Effector CD4-positive, alpha-beta T cell (primary cell): ENCODE results near the gene BEST4.
"Not testable (repeated sequence)": the region's sequence is repeated elsewhere in the genome, so short reads cannot be mapped to it uniquely, and the experiment has no call there.

ENCODE experiments used
- DNase-seq: peaks from one replicate; pipeline ENCODE4 v3.0.0-alpha.2; 2020
- total RNA-seq: gene quantifications from one replicate; lab custom pipeline; 2026; lab: John Stamatoyannopoulos, UW

The BEST4 gene
- 1.9 reads per million, percentile 2 among the genes with 10 or more reads in this experiment for total RNA-seq

DNA sequence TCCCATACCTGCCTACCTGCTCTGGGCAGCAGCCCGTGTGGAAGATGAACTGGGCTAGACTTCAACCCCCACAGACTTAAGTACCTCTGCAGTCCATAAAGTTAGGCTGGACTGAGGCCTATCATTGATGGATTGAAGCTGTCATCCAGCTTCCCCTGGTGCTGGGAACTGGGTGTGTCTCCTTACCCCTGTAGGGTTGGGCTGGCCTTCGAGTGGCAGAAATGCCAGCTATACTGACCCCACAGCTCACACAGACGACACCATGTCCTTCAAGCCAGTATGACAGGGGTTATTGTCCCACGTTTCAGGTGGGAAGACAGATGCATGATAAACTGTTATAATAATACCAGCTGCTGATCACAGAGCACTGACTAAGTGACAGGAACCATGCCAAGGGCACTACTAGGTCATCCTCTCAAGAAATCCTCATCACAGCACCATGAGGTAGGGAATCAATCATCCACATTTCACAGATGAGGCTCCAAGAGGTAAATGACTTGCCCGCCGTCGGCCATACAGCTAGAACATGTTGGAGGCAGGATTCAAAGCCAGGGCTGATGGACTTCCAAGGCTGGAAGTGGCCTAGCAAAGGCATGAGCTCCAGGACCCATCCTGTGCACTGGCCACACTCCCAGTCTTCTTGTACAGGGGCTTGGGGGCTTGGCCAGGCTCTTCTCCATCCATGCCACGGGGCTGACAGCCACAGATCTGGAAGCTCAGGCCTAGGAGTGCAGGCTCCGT is at the start of gene BEST4:
TSS of gene BEST4 (minus strand) at position 51 of the 741 bp plus-strand sequence. CDS start 465 bp downstream, outside the sequence.
- DNase-seq, result no peak

- DNase-seq, result peak; percentile 80
These were observed 48.0 kb upstream of the BEST4 start for GRCh38 chr1:44835738-44836675.

DNA sequence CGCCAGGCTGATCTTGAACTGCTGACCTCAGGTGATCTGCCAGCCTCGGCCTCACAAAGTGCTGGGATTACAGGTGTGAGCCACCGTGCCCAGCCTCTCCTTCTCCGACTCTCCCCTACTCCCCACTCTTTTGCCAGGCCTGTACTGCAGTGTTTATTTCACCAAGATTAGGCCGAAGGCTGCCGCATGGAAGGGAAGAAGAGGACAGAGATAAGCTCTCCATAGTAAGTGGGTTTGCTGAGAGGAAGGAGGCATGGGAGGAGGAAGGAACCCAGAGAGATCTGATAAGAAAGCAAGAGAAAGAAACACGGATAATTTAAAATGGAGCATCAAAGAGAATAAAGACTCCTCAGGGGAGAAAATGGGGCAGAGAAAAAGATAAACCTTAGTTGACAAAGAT is 46.4 kb upstream of the BEST4 start:
- DNase-seq, result no peak

DNA sequence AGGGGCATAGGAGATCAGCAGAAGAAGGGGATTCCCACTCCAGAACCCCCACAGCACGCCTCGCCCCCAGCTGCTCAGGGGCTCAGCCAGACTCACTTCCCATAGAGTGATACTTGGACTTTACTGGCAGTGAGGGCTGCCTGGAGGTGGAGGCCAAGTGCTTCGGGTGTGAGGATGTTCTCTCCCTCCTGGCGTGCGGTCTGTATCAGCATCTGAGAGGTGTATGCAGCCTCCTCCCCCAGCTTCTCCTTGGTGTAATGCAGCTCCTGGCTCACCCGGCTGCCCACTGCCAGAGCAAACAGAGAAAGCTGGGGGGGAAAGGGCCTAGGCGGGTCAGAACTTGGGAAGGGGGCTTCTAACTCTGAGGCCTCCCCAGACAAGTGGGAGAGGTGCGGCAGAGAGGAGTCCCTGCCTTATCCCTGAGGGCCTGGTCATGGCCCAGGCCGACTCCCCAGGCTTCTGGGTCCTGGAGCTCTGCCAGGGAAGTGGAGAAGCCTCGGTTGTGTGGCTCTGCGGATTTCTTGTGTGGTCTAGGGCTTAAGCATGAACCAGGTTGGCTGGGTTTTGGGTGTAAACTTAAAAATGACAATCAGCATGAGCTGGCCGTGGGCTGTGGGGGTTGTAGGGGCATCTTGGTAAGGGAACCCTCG is 44.2 kb upstream of the BEST4 start:
- no peak for DNase-seq

DNA sequence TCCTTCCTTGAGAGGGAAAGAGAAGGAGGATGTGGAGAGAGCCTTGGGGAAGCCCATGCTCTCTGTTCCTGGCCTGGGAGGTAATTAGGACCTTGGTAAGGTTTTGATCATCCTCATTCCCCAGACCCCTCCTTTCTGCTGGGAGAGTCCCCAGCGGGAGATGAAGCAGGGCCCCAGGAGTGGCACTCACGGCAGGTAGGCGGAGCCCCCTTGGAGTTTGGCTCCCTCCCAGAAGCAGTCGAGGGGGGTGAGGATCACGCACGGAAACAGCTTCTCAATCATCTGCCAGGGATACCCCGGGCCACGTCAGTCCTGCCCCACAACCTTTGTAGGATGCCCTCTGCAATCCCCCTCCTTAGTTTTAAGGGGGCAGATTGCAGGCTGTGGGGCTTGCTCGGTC is 43.5 kb upstream of the BEST4 start:
- DNase-seq, result no peak

DNA sequence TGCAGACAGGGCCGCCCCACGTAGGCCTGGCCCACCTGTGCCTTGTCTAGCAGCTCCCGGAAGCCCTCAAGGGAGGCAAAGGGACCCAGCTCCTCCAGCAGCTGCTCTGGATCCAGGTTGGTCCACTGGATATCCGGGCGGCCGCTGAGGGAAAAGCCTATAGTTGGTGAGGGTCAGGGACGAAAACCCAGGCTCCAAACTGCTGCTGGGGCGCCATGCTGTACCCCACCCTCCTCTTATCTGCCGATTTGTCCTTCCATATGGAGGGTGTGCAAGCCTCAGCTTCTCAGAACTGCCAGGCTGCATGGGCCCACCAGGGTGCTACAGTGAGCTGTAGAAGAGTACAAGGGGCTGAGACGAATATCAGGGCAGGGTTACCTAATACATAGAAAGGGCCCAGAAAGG is 42.9 kb upstream of the BEST4 start:
- DNase-seq, result no peak

DNA sequence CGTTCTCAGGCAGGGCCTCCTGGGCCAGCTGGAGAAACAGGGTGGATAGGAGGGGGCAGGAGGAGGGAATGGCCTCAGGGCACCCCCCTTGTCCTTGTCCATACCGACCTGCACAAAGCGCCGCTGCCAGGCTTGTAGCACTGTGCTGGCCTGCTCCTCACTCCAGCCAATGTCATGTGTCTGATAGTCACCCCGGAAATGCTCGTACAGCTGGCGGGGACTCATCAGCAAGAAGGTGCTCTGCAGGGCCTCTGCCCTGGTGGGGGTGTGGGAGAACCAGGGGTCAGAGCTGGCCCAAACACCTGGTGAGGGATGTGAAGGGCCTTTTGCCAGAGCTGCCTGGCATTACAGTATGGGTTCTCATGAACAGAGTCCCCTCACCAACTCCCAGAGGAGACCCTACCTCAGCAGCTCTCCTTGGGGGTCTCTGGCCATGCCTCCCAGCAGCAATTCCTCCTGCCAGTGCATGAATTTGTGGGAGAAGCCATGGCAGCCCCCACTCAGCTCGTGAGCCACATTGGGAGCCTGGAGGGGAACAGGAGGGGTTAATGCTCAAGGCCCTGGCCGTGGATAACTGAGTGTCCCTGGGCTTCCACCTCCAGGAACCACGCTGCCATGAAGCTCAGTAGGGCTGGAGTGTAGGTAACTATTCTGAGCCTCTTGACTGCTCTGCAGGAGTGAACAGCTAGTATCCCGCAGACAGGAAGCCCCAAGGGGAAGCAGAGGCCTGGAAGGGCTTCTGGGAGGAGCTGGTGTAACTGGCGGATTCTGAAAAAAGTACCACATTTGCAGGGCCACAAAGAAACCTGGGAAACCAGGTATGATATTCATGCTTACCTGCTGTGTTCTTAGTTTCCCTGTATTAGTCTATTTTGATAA is 41.8 kb upstream of the BEST4 start:
- no peak for DNase-seq

GRCh38 chr1:44828841-44829440 is 41.0 kb upstream of the BEST4 start:
- no peak for DNase-seq

GRCh38 chr1:44828003-44828651 is 40.2 kb upstream of the BEST4 start:
- no peak for DNase-seq

DNA sequence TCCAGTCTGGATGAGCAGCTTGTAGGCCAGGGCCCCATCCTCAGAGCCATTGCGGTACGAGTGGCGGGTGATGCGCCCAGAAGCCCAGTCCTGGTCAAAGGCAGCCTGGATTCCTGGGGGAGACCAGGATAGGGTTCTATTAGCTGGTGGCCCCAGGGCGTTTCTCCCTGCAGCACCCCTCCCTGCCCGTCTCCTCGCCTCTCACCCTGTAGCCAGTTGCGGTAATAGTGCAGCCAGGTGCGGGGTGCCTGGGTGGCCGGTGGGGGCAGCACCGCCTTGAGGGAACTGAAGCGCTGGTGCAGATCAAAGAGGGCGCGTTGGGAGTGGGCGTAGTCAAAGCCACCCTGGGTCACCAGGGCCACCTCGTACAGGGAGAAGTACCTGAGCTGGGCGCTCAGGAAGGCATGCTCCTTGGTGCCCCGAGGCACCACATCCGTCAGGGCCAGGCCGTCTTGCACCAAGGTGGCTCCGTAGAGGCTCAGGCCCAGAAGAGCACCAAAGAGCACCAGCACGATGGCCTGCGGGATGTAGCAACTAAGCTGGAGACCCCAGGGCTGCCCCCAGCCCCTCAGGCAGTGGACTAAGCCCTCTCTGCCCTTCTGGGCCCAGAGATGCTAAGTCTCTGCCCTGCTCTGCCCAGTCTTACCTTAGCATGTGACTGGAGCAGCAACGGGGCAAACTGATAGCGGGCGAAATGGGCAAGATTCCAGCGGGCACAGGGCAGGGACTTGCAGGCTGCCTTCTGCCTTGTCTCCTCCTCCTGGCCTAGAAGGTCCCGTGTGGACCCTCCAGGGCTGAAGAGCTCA is 39.4 kb upstream of the BEST4 start:
- no peak for DNase-seq

DNA sequence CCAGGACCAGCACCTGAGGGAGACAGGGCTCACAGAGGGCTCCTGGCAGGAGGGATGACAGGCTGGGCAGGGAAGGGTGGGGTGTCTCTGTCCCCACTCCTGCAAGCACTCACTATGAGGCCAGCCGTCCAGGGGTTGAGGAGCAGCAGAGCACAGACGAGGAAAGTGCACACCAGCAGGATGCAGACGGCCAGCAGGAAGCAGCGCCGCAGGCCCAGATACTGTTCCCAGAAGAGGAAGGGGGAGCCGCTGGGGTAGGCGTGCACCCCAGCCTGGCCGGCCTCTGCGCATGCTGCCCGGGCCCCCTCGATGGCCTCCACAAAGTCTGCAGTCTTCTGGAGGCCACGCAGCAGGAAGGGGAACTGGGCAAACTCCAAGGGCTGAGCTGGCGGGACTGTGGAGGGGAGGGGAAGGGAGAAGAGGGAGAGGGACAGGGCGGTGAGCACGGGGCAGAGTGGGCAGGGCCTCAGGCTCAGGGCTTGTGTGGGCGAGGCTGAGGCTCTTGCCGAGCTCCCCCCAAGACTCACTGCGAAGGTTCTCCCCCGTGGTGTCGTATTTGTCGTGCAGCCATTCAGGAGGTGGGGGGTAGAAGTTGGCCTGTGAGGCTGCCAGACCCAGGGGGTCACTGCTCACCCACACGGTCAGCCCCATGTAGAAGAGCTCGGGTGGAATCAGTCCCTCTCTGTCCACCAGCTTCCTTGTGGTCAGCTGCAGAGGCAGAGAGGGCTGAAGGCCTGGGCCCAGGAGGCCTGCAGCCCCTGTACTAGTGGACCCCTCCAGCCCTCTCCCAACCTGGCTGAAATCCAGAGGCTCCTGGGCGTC is 38.6 kb upstream of the BEST4 start:
- no peak for DNase-seq

DNA sequence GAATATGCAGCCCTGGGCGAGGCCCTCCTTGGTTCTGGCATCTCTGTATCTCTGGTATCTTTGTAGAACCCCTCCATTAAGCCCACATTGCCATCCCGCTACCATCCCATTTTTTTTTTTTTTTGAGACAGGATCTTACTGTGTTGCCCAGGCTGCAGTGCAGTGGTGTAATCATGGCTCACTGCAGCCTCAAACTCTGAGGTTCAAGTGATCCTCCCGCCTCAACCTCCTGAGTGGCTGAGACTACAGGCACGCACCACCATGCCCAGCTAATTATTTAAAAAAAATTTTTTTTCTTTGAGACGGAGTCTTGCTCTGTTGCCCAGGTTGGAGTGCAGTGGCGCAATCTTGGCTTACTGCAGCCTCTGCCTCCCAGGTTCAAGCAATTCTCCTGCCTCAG is 36.4 kb upstream of the BEST4 start:
- not testable (repeated sequence) for DNase-seq

GRCh38 chr1:44822981-44823451 is 35.0 kb upstream of the BEST4 start:
- DNase-seq, result no peak

DNA sequence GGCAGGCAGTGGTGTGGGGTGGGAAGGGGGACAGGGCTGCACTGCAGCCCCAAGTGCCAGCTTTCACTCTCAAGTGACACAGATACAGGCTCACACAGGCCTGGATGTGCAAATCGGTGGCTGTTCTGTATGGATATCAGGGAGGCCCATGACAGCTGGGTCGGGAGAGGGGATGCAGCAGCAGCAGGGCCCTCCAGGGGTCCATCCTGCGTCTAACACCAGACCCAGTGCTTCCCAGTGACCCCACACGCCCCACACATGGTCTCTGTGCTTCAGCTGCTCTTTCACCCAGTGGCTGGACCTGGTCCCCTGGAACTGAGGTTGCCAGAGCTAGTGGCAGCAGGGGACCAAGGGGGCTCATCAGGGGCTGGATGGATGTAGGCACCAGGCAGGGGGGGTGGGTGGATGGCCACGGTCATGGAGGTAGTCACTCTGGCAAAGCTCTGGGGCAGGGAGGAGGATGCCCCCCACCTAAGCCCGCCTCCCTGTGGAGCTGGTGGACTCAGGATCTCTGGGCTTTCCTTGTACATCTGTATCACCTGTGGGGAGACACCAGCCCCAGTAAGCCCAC is 34.2 kb upstream of the BEST4 start:
- DNase-seq, result no peak

GRCh38 chr1:44821240-44821715 is 33.3 kb upstream of the BEST4 start:
- no peak for DNase-seq

DNA sequence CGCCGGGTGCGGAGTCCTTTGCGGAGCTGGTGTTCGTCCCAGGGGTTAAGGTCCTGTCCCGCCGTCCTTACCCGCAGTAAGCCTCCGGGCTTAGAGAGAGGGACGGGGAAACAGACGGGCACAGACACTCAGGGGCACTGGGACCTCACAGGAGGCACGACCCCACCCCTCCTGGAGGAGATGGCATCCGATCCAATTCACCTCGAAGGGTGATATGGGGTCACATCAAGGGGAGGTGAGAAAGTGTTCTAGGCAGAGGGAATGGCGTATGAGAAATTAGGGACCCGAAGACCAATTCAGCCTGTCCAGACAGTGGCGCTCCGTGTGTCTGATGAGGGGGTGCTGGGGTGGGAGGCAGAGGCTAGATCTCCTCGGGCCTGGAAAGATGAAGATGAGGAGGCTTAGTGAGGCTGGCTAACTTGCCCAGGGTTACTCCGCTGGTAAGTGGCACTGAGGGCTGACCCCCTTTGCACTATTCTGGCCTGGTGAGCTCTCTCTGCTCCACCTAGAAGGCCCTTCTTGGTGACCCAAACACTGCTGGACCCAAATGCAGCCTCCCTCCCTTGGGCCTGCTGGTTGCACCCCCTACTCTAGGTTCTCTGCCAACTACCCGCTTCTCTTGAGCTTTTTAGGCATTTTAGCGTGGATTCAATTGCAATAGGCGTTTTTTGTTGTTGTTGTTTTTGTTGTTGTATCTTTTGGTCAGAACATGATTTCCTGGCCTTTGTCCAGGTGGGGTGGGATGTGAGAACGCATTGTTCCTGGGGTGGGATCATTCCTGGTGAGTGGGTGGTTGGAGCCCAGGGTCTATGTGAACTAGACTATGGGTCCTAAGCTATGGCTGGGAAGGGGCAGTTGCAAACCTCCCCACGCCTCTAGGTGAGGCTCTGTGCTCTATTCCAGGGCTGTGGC is 32.6 kb upstream of the BEST4 start:
- no peak for DNase-seq

GRCh38 chr1:44819608-44820327 is 31.8 kb upstream of the BEST4 start:
- DNase-seq, result peak; percentile 73
